ENCODE results near the gene TENM4.

Gene TENM4

GRCh38 chr11:79425463-79425862 lies 15.4 kb downstream of the TENM4 start:
- no peak for DNase-seq (ENCODE audit: low read depth)
- no peak overlapping the region for H3K4me3 ChIP-seq (ENCODE audit: low read depth, low read length)

GRCh38 chr11:79423736-79424135 lies 17.1 kb downstream of the TENM4 start:
- H3K4me3 ChIP-seq (ENCODE audit: low read depth, low read length), result no peak overlapping the region
- DNase-seq (ENCODE audit: low read depth), result no peak

- no peak overlapping the region for H3K4me3 ChIP-seq (ENCODE audit: low read depth, low read length)
- DNase-seq (ENCODE audit: low read depth), result no peak
These were observed 18.0 kb downstream of the TENM4 start for GRCh38 chr11:79422866-79423265.

GRCh38 chr11:79421820-79422219 lies 19.0 kb downstream of the TENM4 start:
- no peak for DNase-seq (ENCODE audit: low read depth)
- no peak overlapping the region for H3K4me3 ChIP-seq (ENCODE audit: low read depth, low read length)

GRCh38 chr11:79419120-79419519 lies 21.7 kb downstream of the TENM4 start:
- peak; percentile 40 for DNase-seq (ENCODE audit: low read depth)
- H3K4me3 ChIP-seq (ENCODE audit: low read depth, low read length), result no peak overlapping the region

- no peak overlapping the region for H3K4me3 ChIP-seq (ENCODE audit: low read depth, low read length)
- DNase-seq (ENCODE audit: low read depth), result no peak
These were observed 22.6 kb downstream of the TENM4 start for GRCh38 chr11:79418241-79418640.

- no peak for DNase-seq (ENCODE audit: low read depth)
- H3K4me3 ChIP-seq (ENCODE audit: low read depth, low read length), result no peak overlapping the region
These were observed 23.5 kb downstream of the TENM4 start for GRCh38 chr11:79417069-79417920.

- DNase-seq (ENCODE audit: low read depth), result no peak
- no peak overlapping the region for H3K4me3 ChIP-seq (ENCODE audit: low read depth, low read length)
These were observed 24.9 kb downstream of the TENM4 start for GRCh38 chr11:79415912-79416311.

- no peak for DNase-seq (ENCODE audit: low read depth)
- H3K4me3 ChIP-seq (ENCODE audit: low read depth, low read length), result no peak overlapping the region
These were observed 25.4 kb downstream of the TENM4 start for GRCh38 chr11:79415411-79415810.

GRCh38 chr11:79414644-79415317 lies 26.0 kb downstream of the TENM4 start:
- H3K4me3 ChIP-seq (ENCODE audit: low read depth, low read length), result no peak overlapping the region
- peak; percentile 47 for DNase-seq (ENCODE audit: low read depth)

- no peak overlapping the region for H3K4me3 ChIP-seq (ENCODE audit: low read depth, low read length)
These were observed 26.8 kb downstream of the TENM4 start for GRCh38 chr11:79414041-79414440.

GRCh38 chr11:79413268-79413667 lies 27.6 kb downstream of the TENM4 start:
- peak; percentile 95 for DNase-seq (ENCODE audit: low read depth)
- no peak overlapping the region for H3K4me3 ChIP-seq (ENCODE audit: low read depth, low read length)

More at GRCh38 chr11:79414041-79414440, 26.8 kb downstream of the TENM4 start:
- DNase-seq (ENCODE audit: low read depth), result no peak

GRCh38 chr11:79412761-79413160 lies 28.1 kb downstream of the TENM4 start:
- DNase-seq (ENCODE audit: low read depth), result no peak
- no peak overlapping the region for H3K4me3 ChIP-seq (ENCODE audit: low read depth, low read length)

- H3K4me3 ChIP-seq (ENCODE audit: low read depth, low read length), result no peak overlapping the region
- no peak for DNase-seq (ENCODE audit: low read depth)
These were observed 31.5 kb downstream of the TENM4 start for GRCh38 chr11:79409330-79409729.

GRCh38 chr11:79406376-79406775 lies 34.5 kb downstream of the TENM4 start:
- DNase-seq (ENCODE audit: low read depth), result no peak
- no peak overlapping the region for H3K4me3 ChIP-seq (ENCODE audit: low read depth, low read length)

- DNase-seq (ENCODE audit: low read depth), result no peak
- H3K4me3 ChIP-seq (ENCODE audit: low read depth, low read length), result no peak overlapping the region
These were observed 36.0 kb downstream of the TENM4 start for GRCh38 chr11:79404806-79405205.

- H3K4me3 ChIP-seq (ENCODE audit: low read depth, low read length), result no peak overlapping the region
- peak; percentile 49 for DNase-seq (ENCODE audit: low read depth)
These were observed 36.5 kb downstream of the TENM4 start for GRCh38 chr11:79404325-79404724.

GRCh38 chr11:79403839-79404238 lies 37.0 kb downstream of the TENM4 start:
- no peak for DNase-seq (ENCODE audit: low read depth)
- H3K4me3 ChIP-seq (ENCODE audit: low read depth, low read length), result no peak overlapping the region

- H3K4me3 ChIP-seq (ENCODE audit: low read depth, low read length), result no peak overlapping the region
- DNase-seq (ENCODE audit: low read depth), result no peak
These were observed 37.9 kb downstream of the TENM4 start for GRCh38 chr11:79402912-79403311.

GRCh38 chr11:79400717-79401330 lies 40.0 kb downstream of the TENM4 start:
- H3K4me3 ChIP-seq (ENCODE audit: low read depth, low read length), result no peak overlapping the region
- no peak for DNase-seq (ENCODE audit: low read depth)
